ENCODE data around the gene MAGIX.

Gene MAGIX

DNA sequence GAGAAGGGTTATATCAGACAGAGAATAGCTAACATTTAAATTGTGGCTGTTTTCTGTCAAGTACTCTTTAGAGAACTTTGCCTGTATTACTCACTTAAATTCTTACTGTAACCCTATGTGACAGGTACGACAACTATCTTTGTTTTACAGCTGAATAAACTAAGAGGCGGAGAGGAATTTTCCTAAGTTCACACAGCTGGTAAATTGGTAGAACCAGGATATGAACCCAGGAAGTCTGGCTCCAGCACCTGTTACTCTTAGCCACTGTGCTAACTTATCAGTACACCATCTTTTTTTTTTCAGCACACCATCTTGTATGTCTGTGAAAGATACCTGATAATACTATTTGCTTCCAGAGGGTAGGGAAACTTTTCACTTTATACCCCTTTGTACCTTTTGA, 39.5 kb downstream of the MAGIX start:
- TF ChIP-seq CREB1 (IDR thresholded peaks at IDR 0.05; ENCODE audit: low read depth), result no peak
- no peak for TF ChIP-seq TAF1 (IDR thresholded peaks at IDR 0.05; ENCODE audit: low read depth)
- no peak for TF ChIP-seq RAD21 (IDR thresholded peaks at IDR 0.05; ENCODE audit: low read depth)
- TF ChIP-seq, protein P1, sequence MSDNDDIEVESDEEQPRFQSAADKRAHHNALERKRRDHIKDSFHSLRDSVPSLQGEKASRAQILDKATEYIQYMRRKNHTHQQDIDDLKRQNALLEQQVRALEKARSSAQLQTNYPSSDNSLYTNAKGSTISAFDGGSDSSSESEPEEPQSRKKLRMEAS (IDR thresholded peaks at IDR 0.05), result no peak
- TF ChIP-seq EP300 (IDR thresholded peaks at IDR 0.05; ENCODE audit: borderline replicate concordance), result no peak
- no peak for TF ChIP-seq EGR1 (IDR thresholded peaks at IDR 0.05)
- TF ChIP-seq NFIC (IDR thresholded peaks at IDR 0.05), result no peak
- TF ChIP-seq FOXM1 (IDR thresholded peaks at IDR 0.05; ENCODE audit: borderline replicate concordance, low read depth), result no peak

DNA sequence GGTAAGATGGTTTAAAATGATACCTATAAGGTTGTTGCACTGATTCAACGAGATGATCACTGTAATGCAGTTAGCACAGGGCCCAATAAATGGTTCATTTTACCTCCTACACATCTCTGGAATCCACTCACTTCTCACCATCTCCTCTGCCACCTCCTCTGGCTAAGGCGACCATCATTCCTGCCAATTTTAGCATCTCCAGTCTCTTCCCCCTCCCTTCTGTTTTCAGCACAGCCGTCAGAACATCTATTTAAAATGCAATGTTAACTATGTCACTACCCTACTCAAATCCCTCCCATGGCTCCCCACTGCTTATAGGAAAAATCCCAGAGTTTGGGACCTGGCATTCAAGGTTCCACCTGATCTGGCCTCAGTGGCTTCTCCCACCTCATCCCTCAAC, 41.0 kb downstream of the MAGIX start:
- TF ChIP-seq EP300 (IDR thresholded peaks at IDR 0.05; ENCODE audit: borderline replicate concordance) (no peak), YY1 (IDR thresholded peaks at IDR 0.05; ENCODE audit: low read depth) (no peak)

DNA sequence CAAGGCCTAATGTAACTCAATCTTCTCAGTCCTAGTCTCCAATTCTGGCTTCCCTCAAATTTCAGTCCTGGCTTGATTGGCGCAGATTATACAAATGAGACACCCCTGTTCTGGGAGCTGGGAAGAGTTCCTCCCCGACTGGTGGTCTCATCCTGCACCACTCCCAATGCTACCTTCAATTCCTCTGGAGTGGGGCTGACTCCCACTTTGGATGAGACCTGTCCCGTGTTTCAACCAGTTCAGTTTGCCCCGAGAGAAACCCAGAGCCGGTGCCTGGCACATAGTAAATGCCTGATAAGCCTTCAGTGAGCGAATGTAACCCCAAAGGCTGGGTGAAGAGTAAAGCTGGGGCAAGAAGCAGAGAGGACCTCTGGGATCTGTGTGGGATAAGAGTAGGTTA, 41.5 kb downstream of the MAGIX start:
- TF ChIP-seq NFIC (IDR thresholded peaks at IDR 0.05) (no peak), TEAD4 (IDR thresholded peaks at IDR 0.05) (no peak), CREB1 (IDR thresholded peaks at IDR 0.05; ENCODE audit: low read depth) (no peak), EP300 (IDR thresholded peaks at IDR 0.05; ENCODE audit: borderline replicate concordance) (no peak), FOXM1 (IDR thresholded peaks at IDR 0.05; ENCODE audit: borderline replicate concordance, low read depth) (no peak), RAD21 (IDR thresholded peaks at IDR 0.05; ENCODE audit: low read depth) (no peak), CEBPB (IDR thresholded peaks at IDR 0.05) (no peak), EGR1 (IDR thresholded peaks at IDR 0.05) (no peak), YY1 (IDR thresholded peaks at IDR 0.05; ENCODE audit: low read depth) (no peak), TCF12 (IDR thresholded peaks at IDR 0.05; ENCODE audit: low read depth) (no peak)
- TF ChIP-seq, protein P2, sequence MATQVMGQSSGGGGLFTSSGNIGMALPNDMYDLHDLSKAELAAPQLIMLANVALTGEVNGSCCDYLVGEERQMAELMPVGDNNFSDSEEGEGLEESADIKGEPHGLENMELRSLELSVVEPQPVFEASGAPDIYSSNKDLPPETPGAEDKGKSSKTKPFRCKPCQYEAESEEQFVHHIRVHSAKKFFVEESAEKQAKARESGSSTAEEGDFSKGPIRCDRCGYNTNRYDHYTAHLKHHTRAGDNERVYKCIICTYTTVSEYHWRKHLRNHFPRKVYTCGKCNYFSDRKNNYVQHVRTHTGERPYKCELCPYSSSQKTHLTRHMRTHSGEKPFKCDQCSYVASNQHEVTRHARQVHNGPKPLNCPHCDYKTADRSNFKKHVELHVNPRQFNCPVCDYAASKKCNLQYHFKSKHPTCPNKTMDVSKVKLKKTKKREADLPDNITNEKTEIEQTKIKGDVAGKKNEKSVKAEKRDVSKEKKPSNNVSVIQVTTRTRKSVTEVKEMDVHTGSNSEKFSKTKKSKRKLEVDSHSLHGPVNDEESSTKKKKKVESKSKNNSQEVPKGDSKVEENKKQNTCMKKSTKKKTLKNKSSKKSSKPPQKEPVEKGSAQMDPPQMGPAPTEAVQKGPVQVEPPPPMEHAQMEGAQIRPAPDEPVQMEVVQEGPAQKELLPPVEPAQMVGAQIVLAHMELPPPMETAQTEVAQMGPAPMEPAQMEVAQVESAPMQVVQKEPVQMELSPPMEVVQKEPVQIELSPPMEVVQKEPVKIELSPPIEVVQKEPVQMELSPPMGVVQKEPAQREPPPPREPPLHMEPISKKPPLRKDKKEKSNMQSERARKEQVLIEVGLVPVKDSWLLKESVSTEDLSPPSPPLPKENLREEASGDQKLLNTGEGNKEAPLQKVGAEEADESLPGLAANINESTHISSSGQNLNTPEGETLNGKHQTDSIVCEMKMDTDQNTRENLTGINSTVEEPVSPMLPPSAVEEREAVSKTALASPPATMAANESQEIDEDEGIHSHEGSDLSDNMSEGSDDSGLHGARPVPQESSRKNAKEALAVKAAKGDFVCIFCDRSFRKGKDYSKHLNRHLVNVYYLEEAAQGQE (IDR thresholded peaks at IDR 0.05; ENCODE audit: low read depth), result no peak

DNA sequence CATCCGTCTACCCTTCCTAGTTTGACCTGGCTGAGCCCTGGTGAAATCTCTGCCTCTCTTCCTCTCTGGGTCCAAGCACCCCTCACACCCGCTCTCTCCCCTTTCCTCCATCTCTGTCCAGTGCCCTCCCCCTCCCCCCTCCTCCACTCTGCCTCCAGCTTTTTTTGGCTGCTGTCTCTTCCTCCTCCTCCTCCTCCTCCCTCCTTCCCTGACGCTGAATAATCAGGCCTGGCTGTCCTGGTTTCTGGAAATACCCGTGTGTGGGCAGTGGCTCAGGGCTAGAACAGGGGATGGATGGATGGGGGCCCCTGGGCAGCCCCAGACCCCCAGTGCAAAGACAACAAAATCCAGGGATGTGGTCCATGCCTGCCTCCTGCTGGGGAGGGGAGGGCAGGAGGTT, 42.2 kb downstream of the MAGIX start:
- TF ChIP-seq USF1 (IDR thresholded peaks at IDR 0.05) (no peak), CEBPB (IDR thresholded peaks at IDR 0.05) (no peak), FOXM1 (IDR thresholded peaks at IDR 0.05; ENCODE audit: borderline replicate concordance, low read depth) (no peak), EGR1 (IDR thresholded peaks at IDR 0.05) (no peak), TEAD4 (IDR thresholded peaks at IDR 0.05) (no peak), TCF12 (IDR thresholded peaks at IDR 0.05; ENCODE audit: low read depth) (no peak), CREB1 (IDR thresholded peaks at IDR 0.05; ENCODE audit: low read depth) (no peak), YY1 (IDR thresholded peaks at IDR 0.05; ENCODE audit: low read depth) (no peak), ZBTB7A (IDR thresholded peaks at IDR 0.05; ENCODE audit: low read depth) (no peak), RAD21 (IDR thresholded peaks at IDR 0.05; ENCODE audit: low read depth) (no peak), NFIC (IDR thresholded peaks at IDR 0.05) (no peak), TAF1 (IDR thresholded peaks at IDR 0.05; ENCODE audit: low read depth) (no peak), EP300 (IDR thresholded peaks at IDR 0.05; ENCODE audit: borderline replicate concordance) (no peak)
- TF ChIP-seq, protein P1 (IDR thresholded peaks at IDR 0.05), result no peak
- TF ChIP-seq, protein P2 (IDR thresholded peaks at IDR 0.05; ENCODE audit: low read depth), result no peak

GRCh38 chrX:49205443-49205842, 42.9 kb downstream of the MAGIX start:
- TF ChIP-seq FOXM1 (IDR thresholded peaks at IDR 0.05; ENCODE audit: borderline replicate concordance, low read depth), result no peak
- no peak for TF ChIP-seq TAF1 (IDR thresholded peaks at IDR 0.05; ENCODE audit: low read depth)

- TF ChIP-seq RAD21 (IDR thresholded peaks at IDR 0.05; ENCODE audit: low read depth) (no peak), EGR1 (IDR thresholded peaks at IDR 0.05) (no peak), TEAD4 (IDR thresholded peaks at IDR 0.05) (no peak), USF1 (IDR thresholded peaks at IDR 0.05) (no peak), TAF1 (IDR thresholded peaks at IDR 0.05; ENCODE audit: low read depth) (no peak), CEBPB (IDR thresholded peaks at IDR 0.05) (no peak), FOXM1 (IDR thresholded peaks at IDR 0.05; ENCODE audit: borderline replicate concordance, low read depth) (no peak), TCF12 (IDR thresholded peaks at IDR 0.05; ENCODE audit: low read depth) (no peak), EP300 (IDR thresholded peaks at IDR 0.05; ENCODE audit: borderline replicate concordance) (no peak), YY1 (IDR thresholded peaks at IDR 0.05; ENCODE audit: low read depth) (no peak), ZBTB7A (IDR thresholded peaks at IDR 0.05; ENCODE audit: low read depth) (no peak), CREB1 (IDR thresholded peaks at IDR 0.05; ENCODE audit: low read depth) (no peak), NFIC (IDR thresholded peaks at IDR 0.05) (no peak)
- TF ChIP-seq, protein P1 (IDR thresholded peaks at IDR 0.05), result no peak
Measured at GRCh38 chrX:49206543-49206942, 44.0 kb downstream of the MAGIX start.

Data from Ishikawa (cell line).